Activated CD4-positive, alpha-beta T cell treated with anti-CD3 and anti-CD28 coated beads for 48 hours (primary cell): ENCODE data around the gene RMI1.

Source experiments
- DNase-seq: peaks from one replicate; pipeline ENCODE4 v3.0.0-alpha.2; 2020

The RMI1 gene

GRCh38 chr9:83971485-83971884, 9.1 kb upstream of the RMI1 start:
- DNase-seq, result no peak

- no peak for DNase-seq
Measured at GRCh38 chr9:83972286-83972685, 8.3 kb upstream of the RMI1 start.

GRCh38 chr9:83975300-83975699, 5.3 kb upstream of the RMI1 start:
- DNase-seq, result no peak

DNA sequence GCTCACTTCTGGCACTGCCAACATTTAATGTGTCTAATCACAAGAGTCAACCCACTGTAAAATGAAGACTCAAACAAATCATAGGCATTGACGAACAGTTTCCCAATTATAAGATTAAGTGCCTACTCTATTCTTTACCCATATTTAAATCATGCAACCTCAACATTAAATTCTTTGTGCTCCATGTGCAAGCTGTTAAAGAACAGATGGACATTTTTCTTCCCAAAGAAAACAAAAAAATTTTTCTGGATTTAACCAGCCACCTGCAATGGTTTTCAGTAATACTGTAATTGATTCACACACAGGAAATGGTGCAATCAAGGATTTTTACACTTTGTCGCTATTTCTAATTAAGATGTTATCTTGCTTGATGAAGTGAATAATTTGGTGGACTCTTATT, 4.2 kb upstream of the RMI1 start:
- no peak for DNase-seq

DNA sequence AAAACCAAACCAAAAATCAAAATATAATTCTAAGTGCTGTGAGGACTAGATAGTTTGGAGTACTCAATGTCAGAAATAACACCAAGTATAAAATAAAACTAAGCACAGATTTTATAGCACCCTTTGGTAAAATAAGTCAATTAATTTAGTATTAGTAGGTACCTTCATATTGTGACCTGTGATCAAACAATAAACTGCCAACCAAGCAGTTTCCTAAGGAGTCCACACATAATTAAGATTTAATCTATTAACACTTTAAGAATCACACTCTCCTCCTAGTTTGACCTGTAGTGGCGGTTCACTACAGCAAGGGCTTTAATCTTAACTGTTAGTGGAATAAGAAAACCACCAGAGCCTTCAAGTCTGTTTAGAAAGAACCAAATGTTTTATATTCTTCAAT, 3.4 kb upstream of the RMI1 start:
- DNase-seq, result no peak

GRCh38 chr9:83978992-83979811, 1.4 kb upstream of the RMI1 start:
- DNase-seq, result peak; percentile 92

GRCh38 chr9:83979812-83980394, 702 bp upstream of the RMI1 start, which contains the start of gene HNRNPK:
Gene HNRNPK (minus strand): TSS chr9:83980215. CDS start chr9:83978252, 1,963 bp downstream.
- peak; percentile 100 for DNase-seq

- DNase-seq, result peak; percentile 45
Measured at GRCh38 chr9:83981126-83981871, 694 bp downstream of the RMI1 start.

- DNase-seq, result no peak
Measured at GRCh38 chr9:83986195-83986594, 5.6 kb downstream of the RMI1 start.

DNA sequence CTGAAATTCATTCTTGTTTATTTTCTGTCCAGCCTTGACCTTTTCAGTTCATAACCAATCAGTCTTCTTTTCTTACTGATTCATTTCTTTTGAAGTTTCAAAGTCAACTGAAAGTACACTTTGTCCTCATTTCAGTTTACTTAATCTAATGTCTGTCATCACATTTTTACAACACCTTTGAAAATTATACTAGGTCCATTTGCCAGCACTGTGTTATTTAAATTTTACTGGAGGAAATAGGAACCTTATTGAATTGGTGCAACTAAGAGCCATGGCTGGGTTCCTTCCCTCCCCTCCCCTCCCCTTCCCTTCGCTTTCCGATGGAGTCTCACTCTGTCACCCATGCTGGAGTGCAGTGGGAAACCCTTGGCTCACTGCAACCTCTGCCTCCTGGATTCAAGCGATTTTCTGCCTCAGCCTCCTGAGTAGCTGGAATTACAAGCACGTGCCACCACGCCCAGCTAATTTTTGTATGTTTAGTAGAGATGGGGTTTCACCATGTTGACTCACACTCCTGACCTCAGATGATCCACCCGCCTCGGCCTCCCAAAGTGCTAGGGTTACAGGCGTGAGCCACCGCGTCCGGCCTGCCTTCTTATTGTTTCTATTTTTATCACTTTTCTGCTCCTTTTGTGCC, 6.3 kb downstream of the RMI1 start:
- DNase-seq, result peak; percentile 42

DNA sequence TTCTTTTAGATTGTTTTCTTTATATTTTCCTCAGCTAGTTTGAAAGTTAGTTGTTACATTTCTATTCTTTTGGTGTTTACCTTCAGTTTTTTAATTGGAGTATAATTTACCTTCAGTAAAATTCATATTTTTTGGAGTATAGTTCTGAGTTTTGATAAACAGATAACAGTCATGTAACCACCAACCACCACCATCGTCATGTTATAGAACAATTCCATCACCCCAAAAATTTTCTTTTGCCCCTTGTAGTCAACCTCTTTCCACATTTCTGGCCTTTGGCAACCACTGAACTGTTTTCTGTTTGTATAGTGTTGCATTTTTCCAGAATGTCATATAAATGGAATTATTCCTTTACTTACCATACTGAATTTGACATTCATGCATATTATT, 6.8 kb downstream of the RMI1 start:
- DNase-seq, result no peak

DNA sequence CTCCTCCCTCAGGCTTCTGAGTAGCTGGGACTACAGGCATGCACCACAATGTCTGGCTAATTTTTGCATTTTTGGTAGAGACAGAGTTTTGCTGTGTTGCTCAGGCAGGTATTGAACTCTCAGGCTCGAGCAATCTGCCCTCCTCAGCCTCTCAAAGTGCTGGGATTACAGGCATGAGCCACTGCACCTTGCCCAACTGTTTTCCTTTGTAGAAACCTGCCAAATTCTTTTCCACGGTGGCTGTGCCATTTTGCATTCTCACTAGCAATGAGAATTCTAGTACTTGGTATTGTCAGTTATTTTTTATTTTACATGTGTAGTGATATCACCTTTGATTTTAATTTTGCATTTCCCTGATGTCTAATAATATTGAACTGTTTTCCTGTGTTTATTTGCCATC, 7.8 kb downstream of the RMI1 start:
- no peak for DNase-seq

DNA sequence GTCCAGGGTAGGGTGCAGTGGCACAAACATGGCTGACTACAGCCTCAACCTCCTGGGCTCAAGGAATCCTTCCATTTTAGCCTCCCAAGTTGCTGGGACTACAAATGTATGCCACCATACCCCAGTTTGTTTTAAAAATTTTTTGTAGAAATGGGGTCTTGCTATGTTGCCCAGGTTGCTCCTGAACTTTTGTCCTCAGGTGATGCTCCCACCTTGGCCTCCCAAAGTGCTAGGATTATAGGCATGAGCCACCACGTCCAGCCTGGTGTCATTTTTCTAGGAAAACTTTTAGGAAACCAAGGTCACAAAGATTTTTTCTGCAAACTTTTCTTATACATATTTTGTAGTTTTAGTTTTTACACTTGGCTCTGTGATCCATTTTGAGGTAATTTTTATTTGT, 10.8 kb downstream of the RMI1 start:
- no peak for DNase-seq

DNA sequence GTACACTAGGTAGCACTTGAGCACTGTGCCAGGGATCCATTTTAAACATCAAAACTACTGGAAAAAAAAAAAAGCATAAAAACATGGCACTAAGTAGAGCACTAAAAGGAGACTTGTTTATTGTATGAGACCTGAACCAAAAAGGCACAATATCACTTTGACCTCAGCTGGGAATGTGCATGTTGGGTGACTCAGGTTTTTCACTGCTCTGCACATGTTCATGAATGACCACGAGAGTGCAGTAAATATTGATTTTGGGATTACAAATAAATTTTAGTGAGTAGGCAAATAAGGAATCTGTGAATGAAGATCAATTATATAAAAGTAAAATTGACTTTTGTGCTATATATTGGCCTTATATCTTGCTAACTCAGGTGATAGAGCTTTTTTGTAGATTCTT, 11.8 kb downstream of the RMI1 start:
- no peak for DNase-seq

DNA sequence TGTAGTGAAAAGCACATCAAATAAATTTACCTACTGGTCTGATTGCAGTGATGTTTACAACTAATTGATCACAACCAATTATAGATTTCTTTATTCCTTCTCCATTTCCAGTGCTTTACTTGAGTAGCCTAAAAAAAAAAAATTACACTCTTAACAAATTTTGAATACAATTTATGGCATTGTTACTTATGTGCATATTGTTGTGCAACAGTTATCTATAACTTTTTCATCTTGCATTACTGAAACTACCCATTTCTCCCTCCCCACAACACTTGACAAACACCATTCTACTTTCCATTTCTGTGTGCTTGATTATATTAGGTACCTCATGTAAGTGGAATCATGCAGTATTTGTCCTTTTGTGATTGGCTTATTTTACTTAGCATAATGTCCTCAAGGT, 12.3 kb downstream of the RMI1 start:
- DNase-seq, result no peak

- no peak for DNase-seq
Measured at GRCh38 chr9:83996126-83996525, 15.5 kb downstream of the RMI1 start.

GRCh38 chr9:83999141-83999918, 18.7 kb downstream of the RMI1 start:
- DNase-seq, result no peak

GRCh38 chr9:84000186-84000585, 19.6 kb downstream of the RMI1 start:
- DNase-seq, result no peak

DNA sequence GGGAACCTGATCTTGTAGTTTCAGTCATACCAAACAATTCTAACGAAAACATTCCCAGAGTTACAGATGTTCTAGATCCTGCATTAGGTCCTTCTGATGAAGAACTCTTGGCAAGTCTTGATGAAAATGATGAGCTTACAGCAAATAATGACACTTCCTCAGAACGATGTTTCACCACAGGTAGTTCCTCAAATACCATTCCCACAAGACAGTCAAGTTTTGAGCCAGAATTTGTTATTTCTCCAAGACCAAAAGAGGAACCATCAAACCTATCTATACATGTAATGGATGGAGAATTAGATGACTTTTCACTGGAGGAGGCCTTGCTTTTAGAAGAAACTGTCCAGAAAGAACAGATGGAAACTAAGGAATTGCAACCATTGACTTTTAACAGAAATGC, 21.0 kb downstream of the RMI1 start:
- DNase-seq, result no peak

DNA sequence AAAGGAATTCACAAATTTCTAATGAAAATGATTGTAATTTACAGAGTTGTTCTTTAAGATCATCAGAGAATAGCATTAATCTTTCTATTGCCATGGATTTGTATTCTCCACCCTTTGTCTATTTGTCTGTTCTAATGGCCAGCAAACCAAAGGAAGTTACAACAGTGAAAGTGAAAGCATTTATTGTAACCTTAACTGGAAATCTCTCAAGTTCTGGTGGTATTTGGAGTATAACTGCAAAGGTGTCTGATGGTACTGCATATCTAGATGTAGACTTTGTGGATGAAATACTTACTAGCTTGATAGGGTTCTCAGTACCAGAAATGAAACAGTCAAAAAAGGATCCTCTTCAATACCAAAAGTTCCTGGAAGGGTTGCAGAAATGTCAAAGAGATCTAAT, 21.7 kb downstream of the RMI1 start:
- no peak for DNase-seq

DNA sequence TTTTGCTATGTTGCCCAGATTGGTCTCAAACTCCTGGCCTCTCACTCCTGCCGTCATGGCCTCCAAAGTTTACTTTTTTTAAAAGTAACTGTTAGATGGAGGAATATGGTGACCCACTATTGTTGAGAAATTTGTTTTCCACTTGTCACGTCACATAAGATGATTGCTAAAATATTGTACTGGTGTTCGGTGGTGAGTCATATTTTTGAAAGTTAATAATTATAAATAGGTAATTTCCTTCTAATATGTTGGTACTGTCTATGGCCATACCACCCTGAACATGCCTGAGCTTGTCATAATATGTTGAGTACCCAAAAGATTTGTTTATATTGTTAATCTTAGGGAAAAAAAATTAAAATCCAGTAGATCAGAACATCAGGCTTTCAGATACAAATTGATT, 22.6 kb downstream of the RMI1 start:
- no peak for DNase-seq

- DNase-seq, result no peak
Measured at GRCh38 chr9:84007662-84008061, 27.1 kb downstream of the RMI1 start.
